H54 (cell line): Measurements from ENCODE around the gene JSRP1.

Experiments
- DNase-seq: peaks from one replicate; pipeline ENCODE4 v3.0.0; 2011; ENCODE audit warnings: low spot score, mixed read lengths; ENCODE audit not compliant: insufficient read length
- FAIRE-seq: peaks from 3 replicates; lab custom pipeline; 2011; peaks lifted over from hg19 to GRCh38; lab: Jason Lieb, UNC
- POLR2A ChIP-seq: IDR thresholded peaks from 2 replicates; pipeline ENCODE4 v1.6.1; 2011; ENCODE audit warnings: low read depth, mild to moderate bottlenecking, low read length

Gene JSRP1, protein sequence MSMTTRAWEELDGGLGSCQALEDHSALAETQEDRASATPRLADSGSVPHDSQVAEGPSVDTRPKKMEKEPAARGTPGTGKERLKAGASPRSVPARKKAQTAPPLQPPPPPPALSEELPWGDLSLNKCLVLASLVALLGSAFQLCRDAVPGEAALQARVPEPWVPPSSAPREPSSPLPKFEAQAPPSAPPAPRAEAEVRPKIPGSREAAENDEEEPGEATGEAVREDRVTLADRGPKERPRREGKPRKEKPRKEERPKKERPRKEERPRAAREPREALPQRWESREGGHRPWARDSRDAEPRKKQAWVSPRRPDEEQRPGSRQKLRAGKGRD

DNA sequence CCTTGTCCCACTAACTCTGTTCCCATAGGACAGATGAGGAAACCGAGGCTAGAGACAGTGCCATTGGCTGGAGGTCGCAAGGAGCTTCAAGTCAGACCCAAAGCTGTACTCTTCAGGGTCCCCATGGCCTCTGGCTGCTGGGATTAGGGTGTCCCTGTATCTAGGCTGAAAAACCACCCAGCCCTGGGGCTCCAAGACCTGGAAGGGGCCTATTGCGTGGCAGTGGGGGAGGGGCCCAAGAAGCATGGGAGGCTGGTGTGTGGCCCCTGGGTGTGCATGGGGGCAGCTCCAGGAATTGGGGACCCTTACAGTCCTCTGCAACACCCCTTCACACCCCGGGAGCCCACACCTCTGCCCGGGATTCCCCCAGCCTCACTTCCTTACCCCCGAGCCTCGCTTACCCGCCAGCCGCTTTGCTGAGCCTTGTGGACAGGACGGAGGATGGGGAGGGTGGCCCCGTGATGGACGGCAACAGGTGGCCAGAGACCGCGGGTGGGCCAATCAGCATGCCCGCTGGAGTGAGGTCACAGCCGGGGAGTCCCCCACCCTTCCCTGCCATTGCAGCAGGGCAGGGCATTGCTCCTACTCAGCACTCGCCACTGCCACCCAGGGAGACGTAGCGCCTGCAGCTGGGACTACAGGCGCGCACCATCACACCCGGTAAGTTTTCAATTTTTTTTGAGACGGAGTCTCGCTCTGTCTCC, at the start of gene JSRP1:
Gene JSRP1 (minus strand): TSS at position 436 of the 704 bp plus-strand sequence. CDS start 1,103 bp downstream, outside the sequence.
- DNase-seq (no peak), FAIRE-seq (no peak)
- no peak for TF ChIP-seq POLR2A

DNA sequence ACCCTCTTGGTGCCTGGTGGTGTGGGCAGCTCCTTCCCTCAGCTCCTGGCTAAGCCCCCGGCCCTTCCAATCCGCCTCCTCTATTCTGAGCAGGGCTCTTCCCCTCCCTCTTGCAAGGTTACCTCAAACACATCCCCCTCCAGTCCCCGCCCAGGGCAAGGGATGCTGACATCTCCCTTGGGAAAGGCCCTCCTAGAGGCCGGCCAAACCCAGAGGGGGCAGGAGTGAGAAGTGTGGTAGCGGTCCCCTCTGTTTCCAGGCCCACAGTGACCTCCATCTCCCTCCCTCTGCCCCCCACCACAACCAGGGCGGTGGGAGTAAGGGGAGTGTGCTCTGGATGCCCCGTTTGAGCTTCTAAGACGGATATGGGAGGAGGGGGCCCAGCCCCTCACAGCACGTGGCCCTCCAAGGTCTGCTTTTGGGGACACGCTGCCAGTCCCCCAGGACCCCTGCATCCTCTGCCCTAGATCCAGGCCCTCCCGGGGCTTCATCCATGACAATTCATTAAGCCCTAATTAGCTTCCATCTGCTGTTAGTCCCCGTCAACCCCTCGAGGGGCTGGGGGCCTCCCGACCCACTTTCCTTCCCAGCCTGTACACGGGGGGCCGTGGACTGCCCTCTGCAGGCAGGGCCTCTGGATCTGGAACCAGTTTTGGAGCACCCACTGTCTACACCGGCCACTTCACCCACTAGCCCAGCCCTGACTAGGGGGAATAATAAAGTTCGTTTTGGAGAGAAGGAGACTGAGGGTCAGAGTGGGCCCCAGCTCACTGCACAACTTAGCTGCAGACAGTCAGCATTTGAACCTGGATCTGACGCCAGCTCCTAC, 49.4 kb upstream of the JSRP1 start:
- DNase-seq: no peak
- FAIRE-seq: no peak
- no peak for TF ChIP-seq POLR2A

DNA sequence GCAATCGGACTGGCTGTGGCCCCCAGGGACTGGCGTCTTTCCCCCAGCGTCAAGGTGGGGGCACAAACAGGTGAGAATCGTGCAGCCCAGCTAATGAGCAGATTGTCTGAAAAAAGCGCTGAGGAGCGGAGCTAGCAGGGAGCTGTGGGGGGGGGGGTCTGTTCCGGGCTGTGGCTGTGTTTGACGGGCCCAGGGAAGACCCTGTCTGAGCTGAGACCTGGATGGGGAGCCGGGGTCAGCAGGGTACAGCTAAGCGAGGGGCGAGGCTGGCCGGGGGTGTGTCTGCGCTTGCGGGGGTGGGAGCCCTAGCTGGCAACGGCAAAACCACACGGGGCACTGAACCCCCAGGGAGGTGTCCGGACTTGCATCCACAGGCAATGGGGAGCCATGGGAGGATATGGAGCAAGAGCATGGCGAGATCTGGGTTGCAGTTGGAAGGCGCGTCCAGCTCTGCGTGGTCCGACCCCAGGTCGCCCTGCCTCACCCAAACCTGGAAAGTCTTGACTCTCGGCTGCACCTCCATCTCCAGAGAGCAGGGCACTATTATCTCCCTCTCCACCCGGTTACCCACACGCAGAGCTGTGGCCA, 47.1 kb upstream of the JSRP1 start:
- TF ChIP-seq POLR2A: no peak
- no peak for FAIRE-seq

DNA sequence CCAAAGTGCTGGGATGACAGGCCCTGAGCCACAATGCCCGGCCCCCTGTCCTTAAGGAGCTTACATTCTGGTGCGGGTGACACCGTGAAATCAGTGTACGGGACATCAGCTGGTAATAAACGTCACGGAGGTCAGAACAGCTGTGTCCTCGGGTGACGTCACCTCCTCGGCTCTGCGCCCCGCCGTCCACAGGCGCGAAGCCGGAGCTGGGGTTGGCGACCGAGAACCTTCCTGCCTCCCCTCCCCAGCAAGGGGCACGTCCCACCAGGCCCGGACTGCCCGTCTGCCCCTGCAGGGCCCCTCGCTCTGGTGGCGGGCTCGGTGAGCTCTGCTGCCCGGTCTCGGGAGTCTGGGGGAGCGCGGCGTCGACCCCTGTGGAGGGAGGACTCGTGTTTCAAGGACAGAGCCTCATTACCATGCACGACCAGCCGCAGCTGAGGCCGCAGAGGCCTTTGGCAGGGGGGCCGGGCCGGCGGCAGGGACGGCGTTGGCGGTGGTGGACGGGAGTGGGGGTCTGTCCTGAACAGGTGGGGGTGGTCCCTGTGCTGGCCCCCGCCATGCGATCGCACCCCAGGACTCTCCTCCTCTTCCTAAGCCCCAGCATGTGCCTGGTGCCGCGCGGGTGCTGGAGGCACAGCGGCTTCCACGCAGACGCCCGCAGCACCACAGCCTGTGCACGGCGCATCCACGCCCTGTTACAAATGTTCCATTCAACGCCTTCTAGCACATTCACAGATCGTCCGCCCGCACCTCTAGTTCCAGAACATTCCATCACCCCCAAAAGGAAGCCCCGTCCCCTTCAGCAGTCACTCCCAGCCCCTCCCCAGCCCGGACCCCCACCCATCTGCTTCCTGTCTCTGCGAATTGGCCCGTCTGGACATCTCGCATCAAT, 46.3 kb upstream of the JSRP1 start:
- DNase-seq (no peak), FAIRE-seq (no peak)
- TF ChIP-seq POLR2A: no peak

More for the DNA sequence above, 47.1 kb upstream of the JSRP1 start:
- DNase-seq: no peak

DNA sequence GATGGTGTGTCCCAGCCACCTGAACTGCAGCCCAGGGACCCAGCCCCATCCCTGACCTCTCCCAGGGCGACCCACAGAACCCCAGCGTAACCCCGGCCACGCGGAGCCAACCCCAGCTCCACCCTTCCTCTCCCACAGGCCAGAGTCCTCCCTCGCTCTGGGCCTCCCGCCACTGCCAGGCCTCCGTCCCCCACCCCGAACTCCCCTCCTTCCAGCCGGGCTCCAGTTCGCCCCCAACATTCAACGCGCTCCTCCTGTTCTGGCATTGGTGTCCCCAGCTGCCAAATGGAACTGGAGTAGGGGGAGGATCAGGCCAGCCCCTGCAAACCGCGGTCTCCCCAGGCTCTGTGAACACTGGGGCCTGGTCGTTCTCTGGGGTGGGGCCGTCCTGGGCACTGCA, 44.3 kb upstream of the JSRP1 start:
- DNase-seq (no peak), FAIRE-seq (no peak)
- no peak for TF ChIP-seq POLR2A

DNA sequence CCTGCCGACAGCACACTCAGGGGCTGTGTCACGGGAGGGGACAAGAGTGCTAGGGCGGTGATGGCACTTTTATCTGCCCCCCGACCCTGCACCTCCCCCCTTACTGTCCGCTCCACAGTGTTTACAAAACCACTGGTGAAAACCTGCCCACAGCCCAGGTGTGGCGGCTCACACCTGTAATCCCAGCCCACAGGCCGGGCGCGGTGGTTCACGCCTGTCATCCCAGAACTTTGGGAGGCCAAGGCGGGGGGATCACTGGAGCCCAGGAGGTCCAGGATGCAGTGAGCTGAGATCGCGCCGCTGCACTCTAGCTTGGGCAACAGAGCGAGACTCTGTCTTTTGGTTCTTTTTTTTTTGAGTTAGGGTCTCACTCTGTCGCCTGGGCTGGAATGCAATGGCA, 39.9 kb upstream of the JSRP1 start:
- no peak for DNase-seq
- TF ChIP-seq POLR2A: no peak
- FAIRE-seq: no peak

DNA sequence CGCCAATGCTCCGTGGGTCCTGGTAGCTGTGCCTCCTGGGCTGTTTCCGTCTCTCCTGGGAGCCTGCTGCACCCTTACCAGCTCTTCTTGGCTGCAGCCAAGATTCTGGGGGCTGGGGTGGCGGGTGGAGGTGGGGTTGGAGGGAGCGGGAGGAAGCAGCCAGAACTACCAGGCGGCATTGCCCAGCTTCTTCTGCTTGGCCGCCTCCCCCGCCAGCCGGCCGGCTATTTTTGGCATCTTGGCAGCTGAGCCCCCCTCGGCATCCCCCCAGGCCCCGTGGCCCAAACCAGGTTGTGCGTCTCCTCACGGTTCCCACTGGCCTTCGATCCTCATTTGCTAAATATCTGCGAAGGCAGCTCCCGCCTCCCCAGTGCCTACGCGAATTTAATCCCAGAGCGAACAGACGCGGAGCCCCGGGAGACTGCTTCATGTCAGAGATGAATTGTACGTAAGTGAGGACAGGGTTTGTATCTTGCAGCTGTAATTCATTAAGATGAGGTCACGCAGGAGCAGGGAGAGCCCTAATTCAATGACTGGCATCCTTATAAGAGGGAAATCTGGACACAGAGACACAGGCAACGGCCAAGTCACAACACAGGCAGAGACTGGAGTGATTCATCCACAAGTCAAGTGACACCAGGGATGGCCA, 38.6 kb upstream of the JSRP1 start:
- FAIRE-seq (no peak), DNase-seq (no peak)

DNA sequence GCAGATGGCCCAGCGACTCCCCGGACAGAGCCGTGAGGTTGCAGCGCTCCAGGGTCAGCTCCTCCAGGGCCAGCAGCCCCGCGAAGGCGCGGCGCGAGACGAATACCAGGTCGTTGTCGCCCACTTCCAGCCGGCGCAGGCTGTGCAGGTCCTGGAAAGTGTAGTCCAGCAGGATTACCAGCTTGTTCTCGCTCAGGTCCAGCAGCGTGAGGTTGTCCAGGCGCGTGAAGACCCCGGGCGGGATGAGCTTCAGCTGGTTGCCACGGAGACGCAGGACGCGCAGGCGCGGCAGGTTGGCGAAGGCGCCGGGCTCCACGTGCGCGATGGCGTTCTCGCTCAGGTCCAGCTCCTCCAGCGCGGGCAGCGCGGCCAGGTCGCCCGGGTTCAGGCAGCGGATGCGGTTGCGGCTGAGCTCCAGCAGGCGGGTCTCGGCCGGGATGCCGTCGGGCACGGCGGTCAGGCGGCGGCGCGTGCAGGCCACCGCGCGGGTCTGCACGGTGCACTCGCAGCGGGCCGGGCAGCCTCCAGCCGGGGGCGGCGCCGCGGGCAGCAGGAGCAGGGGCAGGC, 35.1 kb upstream of the JSRP1 start:
- DNase-seq: no peak
- no peak for FAIRE-seq
- TF ChIP-seq POLR2A: no peak

More for the DNA sequence above, 38.6 kb upstream of the JSRP1 start:
- TF ChIP-seq POLR2A: no peak

DNA sequence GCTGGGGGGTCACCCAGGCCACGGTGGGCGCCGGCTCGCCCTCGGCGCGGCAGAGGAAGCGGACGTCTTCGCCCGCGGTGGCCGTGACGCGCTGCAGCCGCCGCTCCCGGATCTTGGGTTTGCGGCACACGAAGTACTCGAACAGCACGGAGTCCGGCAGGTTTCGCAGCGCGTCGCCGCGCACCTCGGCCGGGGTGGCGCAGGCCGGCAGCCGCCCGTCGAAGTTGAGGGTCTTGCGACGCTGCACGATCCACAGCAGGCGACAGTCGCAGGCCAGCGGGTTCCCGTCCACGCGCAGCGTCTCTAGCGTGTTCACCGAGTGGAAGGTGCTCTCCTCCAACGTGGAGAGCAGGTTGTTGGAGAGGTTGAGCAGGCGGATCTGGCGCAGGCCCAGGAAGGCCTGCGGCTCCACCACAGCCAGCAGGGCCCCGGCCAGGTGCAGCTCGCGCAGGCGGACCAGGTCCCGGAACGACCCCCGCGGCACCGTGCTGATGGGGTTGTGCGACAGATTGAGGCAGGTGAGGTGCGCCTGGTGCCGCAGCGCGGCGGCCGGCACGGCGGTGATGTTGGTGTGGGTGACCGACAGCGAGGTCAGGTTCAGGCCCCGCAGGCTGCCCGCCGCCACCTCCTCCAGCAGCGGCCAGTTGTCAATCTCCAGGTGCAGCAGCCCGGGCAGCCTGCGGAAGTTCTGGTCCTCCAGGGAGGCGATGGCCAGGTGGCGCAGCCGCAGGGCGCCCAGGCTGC, 34.4 kb upstream of the JSRP1 start:
- DNase-seq (no peak), FAIRE-seq (no peak)
- TF ChIP-seq POLR2A: no peak

DNA sequence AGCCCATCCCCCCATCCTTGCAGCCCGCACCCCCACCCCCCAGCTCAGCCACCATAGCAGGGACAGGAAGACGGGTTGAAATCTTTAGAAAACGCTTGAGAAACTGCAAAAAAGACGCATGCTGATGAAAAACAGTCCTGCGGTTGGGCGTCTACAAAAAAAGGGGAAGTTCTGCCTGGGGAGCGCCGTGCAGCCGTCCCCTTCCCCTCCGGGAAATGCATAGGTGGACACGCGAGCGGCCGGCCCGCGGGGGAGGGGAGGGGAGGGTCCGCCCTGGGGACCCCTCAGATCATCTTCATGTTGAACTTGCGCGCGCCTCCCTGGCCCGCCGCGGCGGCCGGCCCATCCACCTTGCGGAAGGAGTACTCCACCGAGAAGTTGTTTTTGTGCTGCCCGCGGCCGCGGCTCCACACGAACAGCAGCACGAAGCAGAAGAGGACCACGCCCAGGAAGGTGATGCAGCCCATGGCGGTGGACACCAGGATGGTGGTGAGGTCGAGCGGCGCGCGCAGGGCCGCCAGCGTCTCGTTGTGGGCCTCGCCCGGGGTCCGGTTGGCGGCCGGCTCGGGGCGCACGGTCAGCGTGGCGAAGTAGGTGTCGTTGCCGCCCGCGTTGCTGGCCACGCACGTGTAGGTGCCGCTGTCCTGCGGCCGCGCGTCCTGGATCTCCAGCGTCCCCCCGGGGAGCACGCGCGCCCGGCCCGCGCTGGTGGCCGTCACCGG, 33.7 kb upstream of the JSRP1 start:
- TF ChIP-seq POLR2A: no peak
- FAIRE-seq (no peak), DNase-seq (no peak)
